ENCODE measurements around the gene PDE3A. TPM values are rescaled to one million over a fixed set of nuclear protein-coding genes. Genes with fewer than 3 reads are reported as not detected.

PDE3A gene
- total RNA-seq, 1 donor from 2014 or later = 2.4 TPM

GRCh38 chr12:20390846-20391245 is 22.5 kb downstream of the PDE3A start:
- Mint-ChIP-seq H3K36me3 (ENCODE audit: low read depth) (peaks cover 4% of the 10 kb centered on the region), H3K9me3 (peaks cover 7% of the 10 kb centered on the region), H3K27ac (ENCODE audit: unreplicated experiment) (no peak overlapping the region), H3K4me3 (no peak overlapping the region), H3K4me1 (no peaks in the 10 kb centered on the region), H3K27me3 (ENCODE audit: low read depth) (no peaks in the 10 kb centered on the region)
- TF ChIP-seq CTCF (conservative IDR thresholded peaks at IDR 0.05) = no peak
- no peak for DNase-seq (ENCODE audit: low read depth, low spot score)

- Mint-ChIP-seq H3K4me3 (no peak overlapping the region), H3K27ac (ENCODE audit: unreplicated experiment) (no peak overlapping the region), H3K9me3 (no peaks in the 10 kb centered on the region), H3K36me3 (ENCODE audit: low read depth) (no peaks in the 10 kb centered on the region), H3K4me1 (no peaks in the 10 kb centered on the region), H3K27me3 (ENCODE audit: low read depth) (no peaks in the 10 kb centered on the region)
- no peak for DNase-seq (ENCODE audit: low read depth, low spot score)
- no peak for TF ChIP-seq CTCF (conservative IDR thresholded peaks at IDR 0.05)
Measured at GRCh38 chr12:20392339-20392738, 24.0 kb downstream of the PDE3A start.

GRCh38 chr12:20393707-20394106 is 25.4 kb downstream of the PDE3A start:
- Mint-ChIP-seq H3K9me3 (no peaks in the 10 kb centered on the region), H3K4me3 (no peak overlapping the region), H3K27ac (ENCODE audit: unreplicated experiment) (no peak overlapping the region), H3K36me3 (ENCODE audit: low read depth) (no peaks in the 10 kb centered on the region), H3K27me3 (ENCODE audit: low read depth) (no peaks in the 10 kb centered on the region), H3K4me1 (no peaks in the 10 kb centered on the region)
- no peak for TF ChIP-seq CTCF (conservative IDR thresholded peaks at IDR 0.05)
- no peak for DNase-seq (ENCODE audit: low read depth, low spot score)

GRCh38 chr12:20395791-20396550 is 27.6 kb downstream of the PDE3A start:
- H3K4me3 Mint-ChIP-seq = no peak overlapping the region
- no peak overlapping the region for H3K27ac Mint-ChIP-seq (ENCODE audit: unreplicated experiment)
- H3K9me3 Mint-ChIP-seq = no peaks in the 10 kb centered on the region
- H3K27me3 Mint-ChIP-seq (ENCODE audit: low read depth) = no peaks in the 10 kb centered on the region
- TF ChIP-seq CTCF (conservative IDR thresholded peaks at IDR 0.05) = no peak
- H3K36me3 Mint-ChIP-seq (ENCODE audit: low read depth) = no peaks in the 10 kb centered on the region
- DNase-seq (ENCODE audit: low read depth, low spot score) = no peak
- no peaks in the 10 kb centered on the region for H3K4me1 Mint-ChIP-seq

GRCh38 chr12:20398686-20399085 is 30.3 kb downstream of the PDE3A start:
- H3K9me3 Mint-ChIP-seq = peaks cover 2% of the 10 kb centered on the region
- no peak overlapping the region for H3K27ac Mint-ChIP-seq (ENCODE audit: unreplicated experiment)
- H3K4me3 Mint-ChIP-seq = no peak overlapping the region
- no peaks in the 10 kb centered on the region for H3K4me1 Mint-ChIP-seq
- no peak for DNase-seq (ENCODE audit: low read depth, low spot score)
- no peaks in the 10 kb centered on the region for H3K27me3 Mint-ChIP-seq (ENCODE audit: low read depth)
- no peak for TF ChIP-seq CTCF (conservative IDR thresholded peaks at IDR 0.05)
- no peaks in the 10 kb centered on the region for H3K36me3 Mint-ChIP-seq (ENCODE audit: low read depth)

All from neural crest cell (in vitro differentiated cells).